H9 (cell line): ENCODE data around the gene NACC2. TPM values are rescaled to one million over a fixed set of nuclear protein-coding genes. Genes with fewer than 3 reads are reported as not detected.

Source experiments
- DNase-seq: peaks from one replicate; pipeline ENCODE4 v3.0.0-alpha.2; 2017
- H2AFZ ChIP-seq: one replicate; pipeline ENCODE4 v1.6.1; 2013; ENCODE audit warnings: mild to moderate bottlenecking, low read length, control low read depth, moderate library complexity
- H2AK5ac ChIP-seq: 2 replicates; pipeline ENCODE4 v1.6.1; 2013; ENCODE audit warnings: low read length, control low read depth, mixed read lengths; ENCODE audit not compliant: insufficient read length
- H2BK120ac ChIP-seq: one replicate; pipeline ENCODE4 v1.6.1; 2013; ENCODE audit warnings: low read depth, mild to moderate bottlenecking, low read length, control low read depth, inconsistent platforms; ENCODE audit not compliant: poor library complexity, severe bottlenecking
- H2BK12ac ChIP-seq: 2 replicates; pipeline ENCODE4 v1.6.1; 2013; ENCODE audit warnings: low read length, control low read depth, mixed read lengths, low read depth; ENCODE audit not compliant: insufficient read length
- H2BK15ac ChIP-seq: 2 replicates; pipeline ENCODE4 v1.6.1; 2013; ENCODE audit warnings: low read depth, low read length, control low read depth
- H2BK20ac ChIP-seq: one replicate; pipeline ENCODE4 v1.6.1; 2013; ENCODE audit warnings: low read depth, mild to moderate bottlenecking, low read length, control low read depth, inconsistent platforms; ENCODE audit not compliant: poor library complexity, severe bottlenecking
- H2BK5ac ChIP-seq: 2 replicates; pipeline ENCODE4 v1.6.1; 2013; ENCODE audit warnings: low read length, control low read depth, mixed read lengths; ENCODE audit not compliant: insufficient read length
- H3K14ac ChIP-seq: 2 replicates; pipeline ENCODE4 v1.6.1; 2013; ENCODE audit warnings: low read length, control low read depth; ENCODE audit not compliant: insufficient read depth
- H3K18ac ChIP-seq: 2 replicates; pipeline ENCODE4 v1.6.1; 2013; ENCODE audit warnings: low read depth, mild to moderate bottlenecking, mixed read lengths, low read length, control low read depth; ENCODE audit not compliant: insufficient read length
- H3K23ac ChIP-seq: 2 replicates; pipeline ENCODE4 v1.6.1; 2013; ENCODE audit warnings: low read length, control low read depth, mixed read lengths, low read depth; ENCODE audit not compliant: insufficient read length
- H3K23me2 ChIP-seq: 2 replicates; pipeline ENCODE4 v1.6.1; 2013; ENCODE audit warnings: low read depth, mild to moderate bottlenecking, mixed read lengths, low read length, control low read depth; ENCODE audit not compliant: insufficient read length, poor library complexity, severe bottlenecking
- H3K27ac ChIP-seq: 2 replicates; pipeline ENCODE4 v1.5.1; 2013; ENCODE audit warnings: low read length, control low read depth, mixed read lengths, low read depth; ENCODE audit not compliant: insufficient read length
- H3K27me3 ChIP-seq: 2 replicates; pipeline ENCODE4 v1.6.1; 2013; ENCODE audit warnings: low read length, control low read depth, inconsistent platforms; ENCODE audit not compliant: insufficient read depth
- H3K4ac ChIP-seq: 2 replicates; pipeline ENCODE4 v1.6.1; 2013; ENCODE audit warnings: low read depth, mild to moderate bottlenecking, control low read depth, inconsistent platforms, low read length, moderate library complexity
- H3K4me1 ChIP-seq: 2 replicates; pipeline ENCODE4 v1.6.1; 2013; ENCODE audit warnings: low read length, control low read depth, inconsistent platforms; ENCODE audit not compliant: insufficient read depth
- H3K4me2 ChIP-seq: 2 replicates; pipeline ENCODE4 v1.6.1; 2013; ENCODE audit warnings: low read length, control low read depth, mixed read lengths; ENCODE audit not compliant: insufficient read length, insufficient read depth
- H3K56ac ChIP-seq: 2 replicates; pipeline ENCODE4 v1.6.1; 2013; ENCODE audit warnings: low read depth, mild to moderate bottlenecking, mixed read lengths, low read length, control low read depth; ENCODE audit not compliant: insufficient read length
- H3K79me1 ChIP-seq: 2 replicates; pipeline ENCODE4 v1.6.1; 2013; ENCODE audit warnings: low read depth, mild to moderate bottlenecking, moderate library complexity, low read length, control low read depth, inconsistent platforms; ENCODE audit not compliant: insufficient read depth, poor library complexity, severe bottlenecking
- H3K79me2 ChIP-seq: 2 replicates; pipeline ENCODE4 v1.6.1; 2013; ENCODE audit warnings: low read length, control low read depth, inconsistent platforms; ENCODE audit not compliant: insufficient read depth
- H3K9ac ChIP-seq: 2 replicates; pipeline ENCODE4 v1.6.1; 2013; ENCODE audit warnings: low read length, control low read depth, mixed read lengths; ENCODE audit not compliant: insufficient read length; ENCODE audit errors: extremely low read depth
- H3K9me3 ChIP-seq: one replicate; pipeline ENCODE4 v1.6.1; 2013; ENCODE audit warnings: low read depth, low read length, inconsistent platforms; ENCODE audit not compliant: control insufficient read depth
- H3T11ph ChIP-seq: one replicate; pipeline ENCODE4 v1.6.1; 2013; ENCODE audit warnings: mild to moderate bottlenecking, low read length, control low read depth, inconsistent platforms
- H4K20me1 ChIP-seq: one replicate; pipeline ENCODE4 v1.6.1; 2013; ENCODE audit not compliant: control insufficient read depth, insufficient read length, insufficient read depth
- H4K5ac ChIP-seq: 2 replicates; pipeline ENCODE4 v1.6.1; 2013; ENCODE audit warnings: low read depth, mild to moderate bottlenecking, mixed read lengths, low read length, control low read depth; ENCODE audit not compliant: insufficient read length
- H4K8ac ChIP-seq: replicated peaks from 2 replicates; pipeline ENCODE4 v1.6.1; 2013; ENCODE audit warnings: low read length, control low read depth, mixed read lengths, low read depth; ENCODE audit not compliant: insufficient read length
- H4K91ac ChIP-seq: 2 replicates; pipeline ENCODE4 v1.6.1; 2013; ENCODE audit warnings: low read depth, mild to moderate bottlenecking, moderate library complexity, mixed read lengths, low read length, control low read depth; ENCODE audit not compliant: insufficient read length
- H3K27ac Mint-ChIP-seq, 3 experiments: 2 replicates in 2 of 3; 3 replicates in 1 of 3; pipeline ENCODE4 v1.8.0; 2020 to 2021; ENCODE audit warnings: mixed read lengths in 3 of 3, mild to moderate bottlenecking in 1 of 3, moderate library complexity in 1 of 3
- H3K27me3 Mint-ChIP-seq: 2 replicates; pipeline ENCODE4 v1.8.0; 2021; ENCODE audit warnings: low read depth, mild to moderate bottlenecking, moderate library complexity, mixed read lengths
- H3K36me3 Mint-ChIP-seq, 3 experiments: 2 replicates in 2 of 3; 3 replicates in 1 of 3; pipeline ENCODE4 v1.8.0; 2020 to 2021; ENCODE audit warnings: low read depth in 3 of 3, mixed read lengths in 3 of 3; ENCODE audit not compliant: insufficient read depth in 1 of 3
- H3K4me1 Mint-ChIP-seq, 2 experiments: 2 replicates each; pipeline ENCODE4 v1.8.0; 2020; ENCODE audit warnings: mixed read lengths in 2 of 2
- H3K4me3 Mint-ChIP-seq, 2 experiments: 2 replicates in 1 of 2; 3 replicates in 1 of 2; pipeline ENCODE4 v1.8.0; 2020 to 2021; ENCODE audit warnings: mild to moderate bottlenecking in 2 of 2, mixed read lengths in 2 of 2, moderate library complexity in 1 of 2
- H3K9me3 Mint-ChIP-seq, 2 experiments: 2 replicates in 1 of 2; 3 replicates in 1 of 2; pipeline ENCODE4 v1.8.0; 2020; ENCODE audit warnings: mild to moderate bottlenecking in 2 of 2, mixed read lengths in 2 of 2, moderate library complexity in 1 of 2
- CTCF ChIP-seq: fragments of 200-600 bp; sonication (generic); conservative IDR thresholded peaks from 3 replicates; pipeline ENCODE4 v1.8.0; 2021; ENCODE audit warnings: antibody characterized with exemption, mild to moderate bottlenecking
- WGBS: extraction: QIAGEN DNeasy Blood & Tissue Kit; methylation state at CpG from one replicate; pipeline ENCODE4 v1.1.7; 2013; ENCODE audit warnings: missing lambda C conversion rate, low lambda C conversion rate, mixed read lengths; ENCODE audit not compliant: insufficient read length; ENCODE audit errors: extremely low coverage; 5-methylcytosine and 5-hydroxymethylcytosine counted together
- total RNA-seq: library from RNA; stranded (reverse); gene quantifications from 2 replicates; pipeline ENCODE4 v1.2.1, GENCODE V29; 2021

The NACC2 gene
- total RNA-seq, 1 experiment from 2014 or later, result 11.5 TPM

DNA sequence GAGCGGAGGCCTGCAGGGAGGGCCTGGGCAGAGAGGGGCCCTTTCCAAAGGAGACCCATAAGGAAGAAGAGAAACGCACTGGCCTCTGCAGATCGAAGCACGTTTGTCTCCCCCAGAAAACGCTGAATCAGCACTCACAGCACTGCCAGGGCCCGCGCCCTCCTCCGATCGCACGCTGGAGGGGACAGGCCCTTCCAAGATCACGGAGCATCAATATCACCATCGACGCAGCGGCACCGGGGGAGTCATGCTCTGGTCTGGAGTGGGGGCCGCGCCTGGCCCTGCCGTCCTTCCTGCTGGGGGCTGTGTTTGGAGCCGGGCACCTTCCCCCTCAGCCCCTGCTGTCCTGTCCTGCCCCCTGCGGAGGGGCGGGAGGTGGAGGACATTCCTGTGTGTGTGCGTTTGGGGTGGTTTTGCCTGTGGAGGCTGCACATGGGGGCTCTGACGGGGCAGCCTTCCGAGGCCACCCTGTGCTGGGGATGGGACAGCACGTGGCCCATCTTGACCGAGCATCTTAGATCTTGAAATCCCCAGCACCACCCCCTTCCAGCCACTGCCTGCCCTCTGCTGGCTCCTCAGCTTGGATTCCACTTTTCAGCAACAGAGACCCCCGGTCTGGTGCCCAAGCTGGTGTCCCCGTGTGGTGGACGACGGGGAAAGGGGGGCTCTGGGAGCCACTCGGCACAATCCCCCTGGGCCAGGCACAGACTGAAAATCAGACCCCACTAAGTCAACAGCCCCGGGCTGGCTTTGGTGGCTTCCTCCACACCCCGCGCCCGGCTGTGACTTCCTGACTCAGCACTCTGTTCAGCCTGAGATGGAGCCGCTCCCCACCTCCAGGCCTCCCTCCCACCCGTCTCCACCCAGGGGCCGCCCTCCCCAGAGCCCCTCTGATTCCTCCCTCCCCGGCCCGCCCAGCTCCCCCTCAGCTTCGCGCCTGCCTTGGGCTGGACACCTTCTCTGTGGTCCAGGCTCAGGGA lies 15.3 kb upstream of the NACC2 start:
- no peaks in the 10 kb centered on the region; the same call in 1 of the 2 replicates for H3K4me1 ChIP-seq
- H2BK20ac ChIP-seq, result no peak overlapping the region
- H2BK120ac ChIP-seq, result no peak overlapping the region
- peak; percentile 45; the same call in 2 of the 3 replicates for TF ChIP-seq CTCF
- peak overlapping the region in 1 of 3 experiments; percentile 95; a peak in 2 of 7 replicates for H3K27ac Mint-ChIP-seq
- H3K79me1 ChIP-seq, result no peaks in the 10 kb centered on the region
- peak; percentile 66 for DNase-seq
- no peaks in the 10 kb centered on the region for H3K79me2 ChIP-seq
- H4K91ac ChIP-seq, result no peak overlapping the region
- no peak overlapping the region for H3K14ac ChIP-seq
- no peak overlapping the region for H2BK12ac ChIP-seq
- no peak overlapping the region for H3K9ac ChIP-seq
- no peak overlapping the region for H3T11ph ChIP-seq
- H3K27me3 ChIP-seq, result no peaks in the 10 kb centered on the region
- no peak overlapping the region for H2AK5ac ChIP-seq
- H3K18ac ChIP-seq, result no peak overlapping the region
- no peak overlapping the region for H3K4ac ChIP-seq
- no peak overlapping the region for H4K8ac ChIP-seq
- H3K27me3 Mint-ChIP-seq, result no peaks in the 10 kb centered on the region
- no peak overlapping the region for H3K23ac ChIP-seq
- H4K5ac ChIP-seq, result no peak overlapping the region
- WGBS, result no CpG with 5 or more reads among the region's 42 CpGs
- peak overlapping the region; percentile 53 to 67 for H3K4me3 Mint-ChIP-seq
- H3K4me1 Mint-ChIP-seq, result peaks cover 34 to 43% of the 10 kb centered on the region in 2 experiments
- H3K56ac ChIP-seq, result no peak overlapping the region
- H3K27ac ChIP-seq, result no peak overlapping the region
- no peak overlapping the region for H2BK5ac ChIP-seq
- H3K9me3 ChIP-seq, result no peaks in the 10 kb centered on the region
- H3K9me3 Mint-ChIP-seq, result no peaks in the 10 kb centered on the region
- peak overlapping the region; percentile 7 for H3K4me2 ChIP-seq
- H2AFZ ChIP-seq, result no peak overlapping the region
- no peak overlapping the region for H2BK15ac ChIP-seq
- peaks cover 1 to 15% (median 13%) of the 10 kb centered on the region in 3 experiments; a peak in 5 of 7 replicates for H3K36me3 Mint-ChIP-seq
- H3K23me2 ChIP-seq, result no peaks in the 10 kb centered on the region
- H4K20me1 ChIP-seq, result no peaks in the 10 kb centered on the region
